ENCODE measurements around the gene WDR44.

Gene WDR44

DNA sequence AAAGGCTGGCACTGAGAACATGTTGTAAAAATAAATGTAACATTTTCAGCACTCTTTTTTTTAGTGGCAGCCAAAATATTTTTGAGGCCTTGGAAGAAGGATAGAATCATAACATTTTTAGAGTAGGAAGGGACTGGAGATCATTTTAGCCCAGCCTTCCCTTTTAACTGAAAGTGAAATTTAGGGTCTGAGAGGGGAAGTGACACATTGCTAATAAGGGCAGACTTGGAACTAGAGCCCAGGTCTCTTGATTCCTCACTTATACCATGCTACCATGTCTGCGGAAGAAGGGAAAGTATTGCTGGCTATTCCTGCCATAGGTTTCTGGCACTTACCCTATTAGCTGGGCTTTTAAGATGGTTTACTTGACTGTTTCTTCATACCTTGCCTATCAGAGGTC lies 4.8 kb downstream of the WDR44 start:
- H3K27me3 ChIP-seq (ENCODE audit: insufficient read depth, poor library complexity, severe bottlenecking), result no peaks in the 10 kb centered on the region
- TF ChIP-seq, protein P1, sequence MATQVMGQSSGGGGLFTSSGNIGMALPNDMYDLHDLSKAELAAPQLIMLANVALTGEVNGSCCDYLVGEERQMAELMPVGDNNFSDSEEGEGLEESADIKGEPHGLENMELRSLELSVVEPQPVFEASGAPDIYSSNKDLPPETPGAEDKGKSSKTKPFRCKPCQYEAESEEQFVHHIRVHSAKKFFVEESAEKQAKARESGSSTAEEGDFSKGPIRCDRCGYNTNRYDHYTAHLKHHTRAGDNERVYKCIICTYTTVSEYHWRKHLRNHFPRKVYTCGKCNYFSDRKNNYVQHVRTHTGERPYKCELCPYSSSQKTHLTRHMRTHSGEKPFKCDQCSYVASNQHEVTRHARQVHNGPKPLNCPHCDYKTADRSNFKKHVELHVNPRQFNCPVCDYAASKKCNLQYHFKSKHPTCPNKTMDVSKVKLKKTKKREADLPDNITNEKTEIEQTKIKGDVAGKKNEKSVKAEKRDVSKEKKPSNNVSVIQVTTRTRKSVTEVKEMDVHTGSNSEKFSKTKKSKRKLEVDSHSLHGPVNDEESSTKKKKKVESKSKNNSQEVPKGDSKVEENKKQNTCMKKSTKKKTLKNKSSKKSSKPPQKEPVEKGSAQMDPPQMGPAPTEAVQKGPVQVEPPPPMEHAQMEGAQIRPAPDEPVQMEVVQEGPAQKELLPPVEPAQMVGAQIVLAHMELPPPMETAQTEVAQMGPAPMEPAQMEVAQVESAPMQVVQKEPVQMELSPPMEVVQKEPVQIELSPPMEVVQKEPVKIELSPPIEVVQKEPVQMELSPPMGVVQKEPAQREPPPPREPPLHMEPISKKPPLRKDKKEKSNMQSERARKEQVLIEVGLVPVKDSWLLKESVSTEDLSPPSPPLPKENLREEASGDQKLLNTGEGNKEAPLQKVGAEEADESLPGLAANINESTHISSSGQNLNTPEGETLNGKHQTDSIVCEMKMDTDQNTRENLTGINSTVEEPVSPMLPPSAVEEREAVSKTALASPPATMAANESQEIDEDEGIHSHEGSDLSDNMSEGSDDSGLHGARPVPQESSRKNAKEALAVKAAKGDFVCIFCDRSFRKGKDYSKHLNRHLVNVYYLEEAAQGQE (IDR thresholded peaks at IDR 0.05; ENCODE audit: insufficient replicate concordance, low read depth), result no peak
- TF ChIP-seq CTCF (IDR thresholded peaks at IDR 0.05; ENCODE audit: insufficient read depth, low read length), result no peak
- TF ChIP-seq GABPA (IDR thresholded peaks at IDR 0.05; ENCODE audit: low read depth), result no peak
- TF ChIP-seq POLR2AphosphoS5 (IDR thresholded peaks at IDR 0.05; ENCODE audit: low read depth), result no peak
- no peak for TF ChIP-seq SPI1 (IDR thresholded peaks at IDR 0.05; ENCODE audit: borderline replicate concordance, low read depth)
- H3K4me3 ChIP-seq (replicated peaks; ENCODE audit: insufficient read depth, low read length), result no peak overlapping the region
- H3K27ac ChIP-seq (replicated peaks), result 0 out of 2 replicates have a peak overlapping the region, but pooled peaks have one; percentile 21
- peak in 1 of 2 experiments; percentile 5 for DNase-seq (ENCODE audit: low read depth in 1 of 2, low spot score in 1 of 2)

GRCh38 chrX:118352566-118352965 lies 6.7 kb downstream of the WDR44 start:
- TF ChIP-seq CTCF (IDR thresholded peaks at IDR 0.05; ENCODE audit: insufficient read depth, low read length) (no peak), GABPA (IDR thresholded peaks at IDR 0.05; ENCODE audit: low read depth) (no peak), SPI1 (IDR thresholded peaks at IDR 0.05; ENCODE audit: borderline replicate concordance, low read depth) (no peak), POLR2AphosphoS5 (IDR thresholded peaks at IDR 0.05; ENCODE audit: low read depth) (no peak)
- TF ChIP-seq, protein P1 (IDR thresholded peaks at IDR 0.05; ENCODE audit: insufficient replicate concordance, low read depth), result no peak
- Histone ChIP-seq H3K27ac (replicated peaks) (no peak overlapping the region), H3K4me3 (replicated peaks; ENCODE audit: insufficient read depth, low read length) (no peak overlapping the region), H3K27me3 (ENCODE audit: insufficient read depth, poor library complexity, severe bottlenecking) (no peaks in the 10 kb centered on the region)
- DNase-seq (ENCODE audit: low read depth in 1 of 2, low spot score in 1 of 2), result no peak

DNA sequence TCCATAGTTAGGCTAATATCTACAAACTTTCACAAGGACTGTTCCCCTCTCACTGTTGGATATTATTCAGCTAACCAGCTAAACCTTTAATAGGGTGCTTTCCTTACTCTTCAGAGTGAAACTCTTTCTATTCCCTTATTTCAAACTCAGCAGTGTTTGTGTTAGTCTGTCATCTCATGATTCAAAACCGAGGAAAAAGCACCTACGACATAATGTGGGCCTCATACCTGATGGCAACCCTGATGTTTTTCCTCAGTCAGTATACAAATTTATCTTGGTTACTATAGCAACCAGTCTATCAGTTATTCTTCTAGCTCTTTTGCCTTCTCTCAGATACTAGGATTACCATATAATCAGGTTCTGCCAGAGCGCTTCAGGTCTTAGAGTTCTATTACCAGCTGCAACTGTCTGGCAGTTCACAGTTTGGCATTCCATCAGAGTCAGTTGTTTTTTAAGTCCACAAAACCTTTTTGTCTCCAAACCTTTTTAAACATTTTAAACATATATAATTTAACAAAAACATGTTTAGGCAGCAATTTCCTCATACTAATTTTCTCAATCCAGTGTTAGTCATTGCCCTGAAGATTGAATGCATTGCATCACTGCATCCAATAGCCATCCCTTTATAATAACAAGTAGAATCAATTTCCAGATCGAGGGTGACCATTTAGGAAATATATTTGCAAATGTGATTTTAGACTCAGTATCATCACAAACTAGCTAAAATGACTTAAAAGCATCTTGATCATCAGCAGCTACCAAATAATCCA lies 7.4 kb downstream of the WDR44 start:
- no peaks in the 10 kb centered on the region for H3K27me3 ChIP-seq (ENCODE audit: insufficient read depth, poor library complexity, severe bottlenecking)
- DNase-seq (ENCODE audit: low read depth in 1 of 2, low spot score in 1 of 2), result no peak
- no peak overlapping the region for H3K27ac ChIP-seq (replicated peaks)
- no peak overlapping the region for H3K4me3 ChIP-seq (replicated peaks; ENCODE audit: insufficient read depth, low read length)
- TF ChIP-seq GABPA (IDR thresholded peaks at IDR 0.05; ENCODE audit: low read depth) (no peak), CTCF (IDR thresholded peaks at IDR 0.05; ENCODE audit: insufficient read depth, low read length) (no peak), SPI1 (IDR thresholded peaks at IDR 0.05; ENCODE audit: borderline replicate concordance, low read depth) (no peak), POLR2AphosphoS5 (IDR thresholded peaks at IDR 0.05; ENCODE audit: low read depth) (no peak)
- TF ChIP-seq, protein P1 (IDR thresholded peaks at IDR 0.05; ENCODE audit: insufficient replicate concordance, low read depth), result no peak
